Panc1 (cell line): ENCODE data around the gene SHKBP1. TPM values are rescaled to one million over a fixed set of nuclear protein-coding genes. Genes with fewer than 3 reads are reported as not detected.

ENCODE experiments used
- ATAC-seq: fragments of 200-7000 bp; cut with Tn5 transposase; 2 replicates; pipeline ENCODE4 v1.9.1; 2020; ENCODE audit warnings: mild to moderate bottlenecking, moderate library complexity
- BruUV-seq: library from RNA; stranded (reverse); fragments of 400-500 nt; replicated peaks from 2 replicates; lab custom pipeline; 2021; lab: Mats Ljungman, UMichigan
- CTCF ChIA-PET: fragments of 300-600 bp; sonication (Branson Sonifier 250); formaldehyde crosslinking; loops from one replicate; lab custom pipeline; 2022; ENCODE audit warnings: antibody characterized with exemption; lab: Charles Lee
- POLR2A ChIA-PET: fragments of 300-600 bp; sonication (Branson Sonifier 250); formaldehyde crosslinking; loops from one replicate; lab custom pipeline; 2022; ENCODE audit warnings: antibody characterized with exemption; lab: Charles Lee
- DNase-seq: peaks from one replicate; pipeline ENCODE4 v3.0.0-alpha.2; 2010; ENCODE audit warnings: low read depth, low spot score
- H3K27ac ChIP-seq: 2 replicates; pipeline ENCODE4 v1.5.1; 2011; ENCODE audit warnings: mild to moderate bottlenecking, low read length, inconsistent platforms
- H3K27me3 ChIP-seq: fragments of 200-500 bp; sonication (Bioruptor generic); 2 replicates; pipeline ENCODE4 v1.6.0; 2014; ENCODE audit warnings: low read length, inconsistent platforms; ENCODE audit not compliant: control insufficient read depth, insufficient read depth
- H3K36me3 ChIP-seq: fragments of 200-500 bp; sonication (Bioruptor generic); 2 replicates; pipeline ENCODE4 v1.5.1; 2014; ENCODE audit warnings: inconsistent platforms, mild to moderate bottlenecking, low read length, moderate library complexity; ENCODE audit not compliant: control insufficient read depth, insufficient read depth
- H3K4me1 ChIP-seq: 2 replicates; pipeline ENCODE4 v1.5.1; 2011; ENCODE audit warnings: inconsistent platforms, mild to moderate bottlenecking, low read length, moderate library complexity; ENCODE audit not compliant: control insufficient read depth, insufficient read depth
- H3K4me3 ChIP-seq, 2 experiments: 2 replicates each; pipeline ENCODE4 v1.5.1; 2011 to 2012; ENCODE audit warnings: low read depth in 2 of 2, low read length in 2 of 2, mild to moderate bottlenecking in 2 of 2, inconsistent platforms in 1 of 2, moderate library complexity in 1 of 2
- H3K9me3 ChIP-seq: fragments of 200-500 bp; sonication (Bioruptor generic); 2 replicates; pipeline ENCODE4 v1.5.1; 2014; ENCODE audit warnings: low read depth, mild to moderate bottlenecking, inconsistent platforms, low read length, moderate library complexity; ENCODE audit not compliant: control insufficient read depth, insufficient read depth
- POLR2AphosphoS5 ChIP-seq: IDR thresholded peaks from 2 replicates; pipeline ENCODE4 v1.6.1; 2012; ENCODE audit warnings: mild to moderate bottlenecking, low read depth, low read length, moderate library complexity
- SIN3A ChIP-seq: IDR thresholded peaks from 2 replicates; pipeline ENCODE4 v1.6.1; 2012; ENCODE audit warnings: low read depth, mild to moderate bottlenecking, low read length, moderate library complexity, borderline replicate concordance; ENCODE audit not compliant: insufficient read depth
- TCF7L2 ChIP-seq: IDR thresholded peaks from 2 replicates; pipeline ENCODE4 v1.6.1; 2011; ENCODE audit warnings: mild to moderate bottlenecking, low read depth, low read length, inconsistent platforms
- in situ Hi-C: cut with HindIII; loops from 2 replicates; pipeline ENCODE4 v1.10.0; 2016; ENCODE audit warnings: low sequenced_read_pairs, low pct_unique_long_range_greater_than_20kb
- intact Hi-C: fragments of 100-400 bp; cut with micrococcal nuclease; formaldehyde crosslinking; loops from one replicate; pipeline ENCODE4 v1.10.0; 2022; ENCODE audit not compliant: unreplicated experiment
- total RNA-seq: library from RNA; stranded (reverse); gene quantifications from one replicate; pipeline ENCODE4 v1.2.1, GENCODE V29; 2021; ENCODE audit not compliant: unreplicated experiment
- TF ChIP-seq, protein P1 (sequence below): fragments of 450-650 bp; IDR thresholded peaks from 2 replicates; pipeline ENCODE4 v1.5.1; 2017; ENCODE audit warnings: mild to moderate bottlenecking
- TF ChIP-seq, protein P2 (sequence below), 2 experiments: IDR thresholded peaks; 2 replicates each; pipeline ENCODE4 v1.6.1; 2011 to 2012; ENCODE audit warnings: low read depth in 2 of 2, control low read depth in 1 of 2, low read length in 1 of 2, mild to moderate bottlenecking in 1 of 2, moderate library complexity in 1 of 2; ENCODE audit not compliant: insufficient read depth in 1 of 2

Gene SHKBP1
- total RNA-seq, 1 experiment from 2014 or later = 55.9 TPM

- ATAC-seq (no peak), DNase-seq (no peak)
- intact Hi-C loops = no loop called here
- TF ChIP-seq POLR2AphosphoS5 (no peak), SIN3A (no peak), TCF7L2 (no peak)
- TF ChIP-seq, protein P1, sequence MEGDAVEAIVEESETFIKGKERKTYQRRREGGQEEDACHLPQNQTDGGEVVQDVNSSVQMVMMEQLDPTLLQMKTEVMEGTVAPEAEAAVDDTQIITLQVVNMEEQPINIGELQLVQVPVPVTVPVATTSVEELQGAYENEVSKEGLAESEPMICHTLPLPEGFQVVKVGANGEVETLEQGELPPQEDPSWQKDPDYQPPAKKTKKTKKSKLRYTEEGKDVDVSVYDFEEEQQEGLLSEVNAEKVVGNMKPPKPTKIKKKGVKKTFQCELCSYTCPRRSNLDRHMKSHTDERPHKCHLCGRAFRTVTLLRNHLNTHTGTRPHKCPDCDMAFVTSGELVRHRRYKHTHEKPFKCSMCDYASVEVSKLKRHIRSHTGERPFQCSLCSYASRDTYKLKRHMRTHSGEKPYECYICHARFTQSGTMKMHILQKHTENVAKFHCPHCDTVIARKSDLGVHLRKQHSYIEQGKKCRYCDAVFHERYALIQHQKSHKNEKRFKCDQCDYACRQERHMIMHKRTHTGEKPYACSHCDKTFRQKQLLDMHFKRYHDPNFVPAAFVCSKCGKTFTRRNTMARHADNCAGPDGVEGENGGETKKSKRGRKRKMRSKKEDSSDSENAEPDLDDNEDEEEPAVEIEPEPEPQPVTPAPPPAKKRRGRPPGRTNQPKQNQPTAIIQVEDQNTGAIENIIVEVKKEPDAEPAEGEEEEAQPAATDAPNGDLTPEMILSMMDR = no peak
- TF ChIP-seq, protein P2, sequence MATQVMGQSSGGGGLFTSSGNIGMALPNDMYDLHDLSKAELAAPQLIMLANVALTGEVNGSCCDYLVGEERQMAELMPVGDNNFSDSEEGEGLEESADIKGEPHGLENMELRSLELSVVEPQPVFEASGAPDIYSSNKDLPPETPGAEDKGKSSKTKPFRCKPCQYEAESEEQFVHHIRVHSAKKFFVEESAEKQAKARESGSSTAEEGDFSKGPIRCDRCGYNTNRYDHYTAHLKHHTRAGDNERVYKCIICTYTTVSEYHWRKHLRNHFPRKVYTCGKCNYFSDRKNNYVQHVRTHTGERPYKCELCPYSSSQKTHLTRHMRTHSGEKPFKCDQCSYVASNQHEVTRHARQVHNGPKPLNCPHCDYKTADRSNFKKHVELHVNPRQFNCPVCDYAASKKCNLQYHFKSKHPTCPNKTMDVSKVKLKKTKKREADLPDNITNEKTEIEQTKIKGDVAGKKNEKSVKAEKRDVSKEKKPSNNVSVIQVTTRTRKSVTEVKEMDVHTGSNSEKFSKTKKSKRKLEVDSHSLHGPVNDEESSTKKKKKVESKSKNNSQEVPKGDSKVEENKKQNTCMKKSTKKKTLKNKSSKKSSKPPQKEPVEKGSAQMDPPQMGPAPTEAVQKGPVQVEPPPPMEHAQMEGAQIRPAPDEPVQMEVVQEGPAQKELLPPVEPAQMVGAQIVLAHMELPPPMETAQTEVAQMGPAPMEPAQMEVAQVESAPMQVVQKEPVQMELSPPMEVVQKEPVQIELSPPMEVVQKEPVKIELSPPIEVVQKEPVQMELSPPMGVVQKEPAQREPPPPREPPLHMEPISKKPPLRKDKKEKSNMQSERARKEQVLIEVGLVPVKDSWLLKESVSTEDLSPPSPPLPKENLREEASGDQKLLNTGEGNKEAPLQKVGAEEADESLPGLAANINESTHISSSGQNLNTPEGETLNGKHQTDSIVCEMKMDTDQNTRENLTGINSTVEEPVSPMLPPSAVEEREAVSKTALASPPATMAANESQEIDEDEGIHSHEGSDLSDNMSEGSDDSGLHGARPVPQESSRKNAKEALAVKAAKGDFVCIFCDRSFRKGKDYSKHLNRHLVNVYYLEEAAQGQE (IDR thresholded peaks at IDR 0.05; ENCODE audit: insufficient read depth in 1 of 2, low read depth in 2 of 2, low read length in 1 of 2) = no peak
- in situ Hi-C loops = no loop called here
- no peaks in the 10 kb centered on the region for H3K27me3 ChIP-seq
- ChIA-PET POLR2A (interaction anchor here (0.6 kb wide), 2 partner anchors 52 to 786 kb away, joined by 3 to 4 read pairs; no protein-coding TSS in a partner anchor), CTCF (interaction anchor here (0.5 to 0.6 kb wide), 4 partner anchors 14 to 79 kb away, joined by 3 to 12 read pairs (median 4); no protein-coding TSS in a partner anchor)
- H3K4me3 ChIP-seq = no peak overlapping the region
- H3K9me3 ChIP-seq = no peaks in the 10 kb centered on the region
- BruUV-seq = no TSS peak
- no peaks in the 10 kb centered on the region for H3K36me3 ChIP-seq
- H3K4me1 ChIP-seq = no peaks in the 10 kb centered on the region
- no peak overlapping the region for H3K27ac ChIP-seq
Observed at GRCh38 chr19:40555978-40556689, 20.5 kb upstream of the SHKBP1 start.

GRCh38 chr19:40556953-40557530, 19.6 kb upstream of the SHKBP1 start:
- ChIA-PET CTCF (no interaction called here), POLR2A (interaction anchor here (0.6 kb wide), 2 partner anchors 391 to 734 kb away, joined by 6 to 17 read pairs; no protein-coding TSS in a partner anchor)
- TF ChIP-seq TCF7L2 (no peak), SIN3A (no peak), POLR2AphosphoS5 (no peak)
- TF ChIP-seq, protein P2 (IDR thresholded peaks at IDR 0.05; ENCODE audit: insufficient read depth in 1 of 2, low read depth in 2 of 2, low read length in 1 of 2) = no peak
- TF ChIP-seq, protein P1 = no peak
- no peaks in the 10 kb centered on the region for H3K36me3 ChIP-seq
- H3K27ac ChIP-seq = no peak overlapping the region
- no peaks in the 10 kb centered on the region for H3K9me3 ChIP-seq
- intact Hi-C loops (no loop called here), in situ Hi-C loops (no loop called here)
- H3K27me3 ChIP-seq = no peaks in the 10 kb centered on the region
- no peak overlapping the region for H3K4me3 ChIP-seq
- no peak for ATAC-seq
- no TSS peak for BruUV-seq
- no peaks in the 10 kb centered on the region for H3K4me1 ChIP-seq
- no peak for DNase-seq
